HepG2 (cell line): Measurements from ENCODE around the gene TEAD1. TPM values are rescaled to one million over a fixed set of nuclear protein-coding genes. Genes with fewer than 3 reads are reported as not detected.

Experiments
- ATAC-seq: fragments of 200-7000 bp; cut with Tn5 transposase; 3 replicates; pipeline ENCODE4 v1.9.1; 2020; ENCODE audit warnings: mild to moderate bottlenecking, moderate library complexity
- BruUV-seq: library from RNA; stranded (reverse); fragments of 400-500 nt; replicated peaks from 2 replicates; lab custom pipeline; 2021; lab: Mats Ljungman, UMichigan
- CTCF ChIA-PET: fragments of 300-600 bp; formaldehyde crosslinking; extraction: SDS; loops from one replicate; lab custom pipeline; 2021; ENCODE audit warnings: low total read pairs, inconsistent platforms, low intra/inter-chr PET ratio; lab: Yijun Ruan, JAX
- POLR2A ChIA-PET: fragments of 350-600 bp; sonication (Branson Sonifier 250); formaldehyde crosslinking; loops from one replicate; lab custom pipeline; 2020; ENCODE audit warnings: antibody characterized with exemption, inconsistent platforms; lab: Yijun Ruan, JAX
- DNase-seq: peaks from one replicate; pipeline ENCODE4 v3.0.0-alpha.2; 2015; ENCODE audit warnings: low spot score
- FAIRE-seq: peaks from 3 replicates; lab custom pipeline; 2011; peaks lifted over from hg19 to GRCh38; lab: Jason Lieb, UNC
- H2AFZ ChIP-seq: one replicate; pipeline ENCODE4 v1.6.1; 2011; ENCODE audit warnings: low read length, inconsistent platforms
- H3K27ac ChIP-seq: fragments of 300-600 bp; 3 replicates; pipeline ENCODE4 v1.8.0; 2011; ENCODE audit warnings: mixed run types, mild to moderate bottlenecking, mixed read lengths, low read length, inconsistent platforms; ENCODE audit not compliant: insufficient read depth; ENCODE audit errors: extremely low read length
- H3K27me3 ChIP-seq, 2 experiments: fragments of 200-600 bp in 1 of 2; 2 replicates in 1 of 2; 3 replicates in 1 of 2; pipeline versions ENCODE4 v1.6.0 to v1.8.0; 2011; ENCODE audit warnings: low read length in 2 of 2, mild to moderate bottlenecking in 2 of 2, moderate library complexity in 2 of 2, inconsistent platforms in 1 of 2; ENCODE audit not compliant: insufficient read depth in 2 of 2, control insufficient read depth in 1 of 2
- H3K36me3 ChIP-seq, 2 experiments: fragments of 200-600 bp in 1 of 2; replicated peaks in 1 of 2; 2 replicates in 1 of 2; 3 replicates in 1 of 2; pipeline versions ENCODE4 v1.5.1 to v1.8.0; 2011; ENCODE audit warnings: low read length in 2 of 2, inconsistent platforms in 1 of 2; ENCODE audit not compliant: insufficient read depth in 2 of 2, control insufficient read depth in 1 of 2
- H3K4me1 ChIP-seq: 2 replicates; pipeline ENCODE4 v1.5.1; 2012; ENCODE audit warnings: low read length, inconsistent platforms; ENCODE audit not compliant: insufficient read depth
- H3K4me2 ChIP-seq: 2 replicates; pipeline ENCODE4 v1.6.0; 2011; ENCODE audit warnings: low read depth, low read length, inconsistent platforms
- H3K4me3 ChIP-seq, 3 experiments: fragments of 200-600 bp in 1 of 3; sonication (generic), shearing (Covaris generic) in 1 of 3; replicated peaks in 1 of 3; 2 replicates each; pipeline ENCODE4 v1.5.1; 2011 to 2016; ENCODE audit warnings: low read length in 3 of 3, inconsistent platforms in 2 of 3, low read depth in 2 of 3, mild to moderate bottlenecking in 2 of 3, control low read depth in 1 of 3, mixed read lengths in 1 of 3; ENCODE audit not compliant: insufficient read depth in 1 of 3
- H3K79me2 ChIP-seq: one replicate; pipeline ENCODE4 v1.6.1; 2011; ENCODE audit warnings: low read length, inconsistent platforms; ENCODE audit not compliant: insufficient read depth
- H3K9ac ChIP-seq: 2 replicates; pipeline ENCODE4 v1.6.0; 2011; ENCODE audit warnings: mild to moderate bottlenecking, low read depth, low read length, inconsistent platforms; ENCODE audit not compliant: insufficient read depth
- H3K9me3 ChIP-seq: 2 replicates; pipeline ENCODE4 v1.5.1; 2012; ENCODE audit warnings: mild to moderate bottlenecking, low read length
- H4K20me1 ChIP-seq: 2 replicates; pipeline ENCODE4 v1.6.0; 2011; ENCODE audit warnings: inconsistent platforms, mild to moderate bottlenecking, low read length, moderate library complexity; ENCODE audit not compliant: insufficient read depth
- E2F1 ChIP-seq: sonication (generic); formaldehyde crosslinking; IDR thresholded peaks from 2 replicates; pipeline ENCODE4 v1.5.0; 2020; ENCODE audit warnings: missing genetic modification reagents
- HNRNPUL1 ChIP-seq: fragments of 200-400 bp; formaldehyde crosslinking; IDR thresholded peaks from 2 replicates; pipeline ENCODE4 v1.6.1; 2017; ENCODE audit warnings: low read depth, mild to moderate bottlenecking, low read length, moderate library complexity
- JUNB ChIP-seq: sonication (generic); formaldehyde crosslinking; IDR thresholded peaks from 2 replicates; pipeline ENCODE4 v1.8.0; 2022; ENCODE audit warnings: missing genetic modification reagents, mild to moderate bottlenecking, borderline replicate concordance
- MXD1 ChIP-seq: sonication (generic); formaldehyde crosslinking; IDR thresholded peaks from 2 replicates; pipeline ENCODE4 v1.4.0; 2020; ENCODE audit warnings: mild to moderate bottlenecking, missing genetic modification reagents
- NR2F2 ChIP-seq: IDR thresholded peaks from 2 replicates; pipeline ENCODE4 v1.6.1; 2012; ENCODE audit warnings: low read depth, inconsistent platforms, borderline replicate concordance
- RAD51 ChIP-seq: fragments of 450-650 bp; IDR thresholded peaks from 2 replicates; pipeline ENCODE4 v1.6.1; 2016; ENCODE audit warnings: borderline replicate concordance
- REPIN1 ChIP-seq: sonication (generic); formaldehyde crosslinking; IDR thresholded peaks from 2 replicates; pipeline ENCODE4 v1.8.0; 2022; ENCODE audit warnings: missing genetic modification reagents, low read depth, mild to moderate bottlenecking, borderline replicate concordance
- RNF2 ChIP-seq: fragments of 450-650 bp; conservative IDR thresholded peaks from 2 replicates; pipeline ENCODE4 v1.6.1; 2016; ENCODE audit warnings: low read depth
- TAF15 ChIP-seq: fragments of 200-400 bp; formaldehyde crosslinking; IDR thresholded peaks from one replicate; pipeline ENCODE4 v1.6.1; 2018; ENCODE audit warnings: mild to moderate bottlenecking, low read depth, low read length; ENCODE audit not compliant: poor library complexity, severe bottlenecking
- TBX3 ChIP-seq: fragments of 450-650 bp; IDR thresholded peaks from 2 replicates; pipeline ENCODE4 v1.6.1; 2017; ENCODE audit warnings: antibody characterized with exemption, mild to moderate bottlenecking, inconsistent platforms, borderline replicate concordance
- ZNF550 ChIP-seq: sonication (generic); formaldehyde crosslinking; IDR thresholded peaks from 2 replicates; pipeline ENCODE4 v1.4.0; 2020; ENCODE audit warnings: mild to moderate bottlenecking, missing genetic modification reagents, borderline replicate concordance
- ZNF567 ChIP-seq: sonication (generic); formaldehyde crosslinking; IDR thresholded peaks from 2 replicates; pipeline ENCODE4 v1.8.1; 2023; ENCODE audit warnings: mild to moderate bottlenecking, missing genetic modification reagents, borderline replicate concordance
- ZNF615 ChIP-seq: sonication (generic); formaldehyde crosslinking; IDR thresholded peaks from 2 replicates; pipeline ENCODE4 v1.5.0; 2020; ENCODE audit warnings: mild to moderate bottlenecking, missing genetic modification reagents, borderline replicate concordance
- ZNF773 ChIP-seq: sonication (generic); formaldehyde crosslinking; IDR thresholded peaks from 2 replicates; pipeline ENCODE4 v1.4.0; 2020; ENCODE audit warnings: missing genetic modification reagents, borderline replicate concordance
- ZNF879 ChIP-seq: sonication (generic); formaldehyde crosslinking; IDR thresholded peaks from 2 replicates; pipeline ENCODE4 v1.8.1; 2023; ENCODE audit warnings: missing genetic modification reagents
- WGBS: methylation state at CpG from one replicate; pipeline ENCODE4 v1.1.6; 2017; ENCODE audit warnings: low lambda C conversion rate; 5-methylcytosine and 5-hydroxymethylcytosine counted together
- in situ Hi-C: cut with HindIII; loops from 2 replicates; pipeline ENCODE4 v1.10.0; 2017; ENCODE audit warnings: low pct_unique_long_range_greater_than_20kb; ENCODE audit not compliant: extremely low pct_ligation_motif_present
- intact Hi-C: fragments of 100-400 bp; cut with micrococcal nuclease; formaldehyde crosslinking; loops from one replicate; pipeline ENCODE4 v1.10.0; 2022; ENCODE audit not compliant: unreplicated experiment
- polyA plus RNA-seq, 8 experiments: library from polyadenylated mRNA; depleted of rRNA in 3 of 8; stranded (reverse) in 7 of 8; unstranded in 1 of 8; fragments of >200 nt; fragmentation: Illumina TruSeq in 4 of 8; extraction: Trizol in 4 of 8; gene quantifications; 2 replicates each; pipeline versions ENCODE4 v1.2.1 to v1.2.3, GENCODE V29; 2011 to 2016; ENCODE audit warnings: low read depth in 4 of 8, missing spikeins in 1 of 8, mixed read lengths in 1 of 8; ENCODE audit not compliant: insufficient read depth in 1 of 8
- total RNA-seq, 5 experiments: library from RNA; depleted of rRNA; stranded (reverse); fragments of >200 nt; fragmentation: Illumina TruSeq; extraction: Trizol; gene quantifications; 2 replicates each; pipeline ENCODE4 v1.2.3, GENCODE V29; 2016; ENCODE audit warnings: low read depth in 1 of 5
- TF ChIP-seq, protein P1 (sequence below): IDR thresholded peaks from 2 replicates; pipeline ENCODE4 v1.6.1; 2016; ENCODE audit warnings: low read depth
- TF ChIP-seq, protein P2 (sequence below): IDR thresholded peaks from 2 replicates; pipeline ENCODE4 v1.6.1; 2016; ENCODE audit warnings: missing genetic modification reagents, missing compliant biosample characterization
- TF ChIP-seq, protein P3 (sequence below): sonication (generic); formaldehyde crosslinking; IDR thresholded peaks from 2 replicates; pipeline ENCODE4 v1.5.0; 2020; ENCODE audit warnings: mild to moderate bottlenecking, missing genetic modification reagents

TEAD1 gene
- total and polyA plus RNA-seq, 2 of the 13 experiments (the other 11 are each of a cell fraction or from before 2014, with no cell fraction given): 20.1 to 30.5 TPM

DNA sequence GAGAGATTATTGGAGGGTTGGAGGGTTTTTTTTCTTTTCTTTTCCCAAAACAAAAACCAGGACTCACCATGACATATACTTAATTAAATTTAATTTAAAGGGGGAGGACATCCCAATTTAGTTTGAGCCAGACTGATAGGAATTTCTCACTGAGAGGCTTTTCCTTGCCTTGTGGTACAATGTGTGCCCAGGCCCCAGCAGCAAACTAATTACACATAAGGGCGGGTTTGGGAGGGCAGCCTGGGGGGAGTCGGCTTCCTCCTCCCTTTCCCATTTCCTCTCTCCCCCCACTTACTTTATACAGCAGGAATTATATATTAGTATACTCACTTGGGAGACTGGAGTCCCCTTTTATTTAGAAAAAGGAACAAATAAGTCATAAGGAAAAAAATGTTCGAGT lies 2.9 kb downstream of the TEAD1 start:
- DNase-seq (no peak), ATAC-seq (no peak), FAIRE-seq (no peak)
- Histone ChIP-seq H3K79me2 (peaks cover 67% of the 10 kb centered on the region), H2AFZ (no peak overlapping the region), H3K36me3 (no peaks in the 10 kb centered on the region; a peak in 3 of 5 replicates), H3K4me3 (peak overlapping the region; percentile 12 to 100 (median 76); a peak in 5 of 6 replicates), H3K9ac (peak overlapping the region; percentile 83; the same call in 1 of the 2 replicates), H3K27me3 (no peaks in the 10 kb centered on the region), H3K4me1 (peaks cover 71% of the 10 kb centered on the region), H3K27ac (no peak overlapping the region), H3K4me2 (peak overlapping the region; percentile 91), H4K20me1 (peaks cover 17% of the 10 kb centered on the region), H3K9me3 (no peaks in the 10 kb centered on the region)
- BruUV-seq: no TSS peak
- WGBS: 55% methylated on average over 3 of the region's 3 CpGs
- POLR2A ChIA-PET: no interaction called here
- CTCF ChIA-PET: no interaction called here
- TF ChIP-seq TAF15 (no peak), ZNF567 (CRISPR knock-in tag) (no peak), E2F1 (CRISPR knock-in tag) (no peak), ZNF550 (CRISPR knock-in tag) (no peak), RAD51 (no peak), REPIN1 (CRISPR knock-in tag) (no peak), JUNB (CRISPR knock-in tag) (no peak), NR2F2 (no peak), ZNF879 (CRISPR knock-in tag) (no peak), MXD1 (no peak), ZNF615 (CRISPR knock-in tag) (no peak), RNF2 (no peak), TBX3 (no peak), ZNF773 (CRISPR knock-in tag) (no peak), HNRNPUL1 (no peak)
- TF ChIP-seq, protein P1, sequence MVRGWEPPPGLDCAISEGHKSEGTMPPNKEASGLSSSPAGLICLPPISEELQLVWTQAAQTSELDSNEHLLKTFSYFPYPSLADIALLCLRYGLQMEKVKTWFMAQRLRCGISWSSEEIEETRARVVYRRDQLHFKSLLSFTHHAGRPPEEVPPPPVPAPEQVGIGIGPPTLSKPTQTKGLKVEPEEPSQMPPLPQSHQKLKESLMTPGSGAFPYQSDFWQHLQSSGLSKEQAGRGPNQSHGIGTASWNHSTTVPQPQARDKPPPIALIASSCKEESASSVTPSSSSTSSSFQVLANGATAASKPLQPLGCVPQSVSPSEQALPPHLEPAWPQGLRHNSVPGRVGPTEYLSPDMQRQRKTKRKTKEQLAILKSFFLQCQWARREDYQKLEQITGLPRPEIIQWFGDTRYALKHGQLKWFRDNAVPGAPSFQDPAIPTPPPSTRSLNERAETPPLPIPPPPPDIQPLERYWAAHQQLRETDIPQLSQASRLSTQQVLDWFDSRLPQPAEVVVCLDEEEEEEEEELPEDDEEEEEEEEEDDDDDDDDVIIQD (CRISPR knock-in tag): no peak
- TF ChIP-seq, protein P2, sequence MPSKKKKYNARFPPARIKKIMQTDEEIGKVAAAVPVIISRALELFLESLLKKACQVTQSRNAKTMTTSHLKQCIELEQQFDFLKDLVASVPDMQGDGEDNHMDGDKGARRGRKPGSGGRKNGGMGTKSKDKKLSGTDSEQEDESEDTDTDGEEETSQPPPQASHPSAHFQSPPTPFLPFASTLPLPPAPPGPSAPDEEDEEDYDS (CRISPR knock-in tag): no peak
- TF ChIP-seq, protein P3, sequence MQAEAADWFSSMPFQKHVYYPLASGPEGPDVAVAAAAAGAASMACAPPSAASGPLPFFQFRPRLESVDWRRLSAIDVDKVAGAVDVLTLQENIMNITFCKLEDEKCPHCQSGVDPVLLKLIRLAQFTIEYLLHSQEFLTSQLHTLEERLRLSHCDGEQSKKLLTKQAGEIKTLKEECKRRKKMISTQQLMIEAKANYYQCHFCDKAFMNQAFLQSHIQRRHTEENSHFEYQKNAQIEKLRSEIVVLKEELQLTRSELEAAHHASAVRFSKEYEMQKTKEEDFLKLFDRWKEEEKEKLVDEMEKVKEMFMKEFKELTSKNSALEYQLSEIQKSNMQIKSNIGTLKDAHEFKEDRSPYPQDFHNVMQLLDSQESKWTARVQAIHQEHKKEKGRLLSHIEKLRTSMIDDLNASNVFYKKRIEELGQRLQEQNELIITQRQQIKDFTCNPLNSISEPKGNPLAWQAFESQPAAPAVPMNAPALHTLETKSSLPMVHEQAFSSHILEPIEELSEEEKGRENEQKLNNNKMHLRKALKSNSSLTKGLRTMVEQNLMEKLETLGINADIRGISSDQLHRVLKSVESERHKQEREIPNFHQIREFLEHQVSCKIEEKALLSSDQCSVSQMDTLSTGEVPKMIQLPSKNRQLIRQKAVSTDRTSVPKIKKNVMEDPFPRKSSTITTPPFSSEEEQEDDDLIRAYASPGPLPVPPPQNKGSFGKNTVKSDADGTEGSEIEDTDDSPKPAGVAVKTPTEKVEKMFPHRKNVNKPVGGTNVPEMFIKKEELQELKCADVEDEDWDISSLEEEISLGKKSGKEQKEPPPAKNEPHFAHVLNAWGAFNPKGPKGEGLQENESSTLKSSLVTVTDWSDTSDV (CRISPR knock-in tag): no peak
- in situ Hi-C loops (loop anchor here (10.0 kb wide), 1 partner anchor 208 kb away; no protein-coding TSS in a partner anchor), intact Hi-C loops (loop anchor here (2.0 to 5.0 kb wide), 3 partner anchors 68 to 150 kb away; no protein-coding TSS in a partner anchor)
